Fibroblast of lung (primary cell): ENCODE measurements around the gene EIF4G1.

ENCODE experiments used
- CTCF ChIP-seq, 2 donors: IDR thresholded peaks in 1 of 2; conservative IDR thresholded peaks in 1 of 2; 1 replicate in 1 of 2; 2 replicates in 1 of 2; pipeline ENCODE4 v1.5.1; 2011 to 2012; ENCODE audit warnings: low read length in 2 of 2, control low read depth in 1 of 2, inconsistent platforms in 1 of 2, low read depth in 1 of 2, mild to moderate bottlenecking in 1 of 2
- EZH2 ChIP-seq: IDR thresholded peaks from 2 replicates; pipeline ENCODE4 v1.5.1; 2012; ENCODE audit warnings: low read length, control low read depth, mild to moderate bottlenecking; ENCODE audit errors: missing control alignments

- TF ChIP-seq CTCF (conservative IDR thresholded peaks at IDR 0.05 in 1 of 2, IDR thresholded peaks at IDR 0.05 in 1 of 2; ENCODE audit: low read depth in 1 of 2, low read length in 2 of 2), result no peak
- TF ChIP-seq EZH2, result no peak
These were observed 1.1 kb downstream of the EIF4G1 start for GRCh38 chr3:184315543-184315867.
